Measurements from ENCODE around the gene RAD54L. TPM values are rescaled to one million over a fixed set of nuclear protein-coding genes. Genes with fewer than 3 reads are reported as not detected.

RAD54L gene
- total RNA-seq, 1 experiment from 2014 or later = 29.4 TPM

GRCh38 chr1:46280092-46280491 is 32.5 kb downstream of the RAD54L start:
- DNase-seq (ENCODE audit: low read depth, low spot score) (no peak), ATAC-seq (no peak)
- in situ Hi-C loops (cut with HindIII; ENCODE audit: low pct_unique_long_range_greater_than_20kb, low sequenced_read_pairs) (no loop called here), intact Hi-C loops (cut with micrococcal nuclease; ENCODE audit: unreplicated experiment) (no loop called here)
- no peaks in the 10 kb centered on the region for H3K9me3 ChIP-seq (ENCODE audit: control insufficient read depth, insufficient read depth, low read depth, low read length)
- H3K4me3 ChIP-seq (ENCODE audit: low read depth in 2 of 2, low read length in 2 of 2) = no peak overlapping the region
- ChIA-PET POLR2A (interaction anchor here (0.5 kb wide), 1 partner anchor 8 kb away, joined by 14 read pairs; no protein-coding TSS in a partner anchor), CTCF (no interaction called here)
- no peaks in the 10 kb centered on the region for H3K4me1 ChIP-seq (ENCODE audit: control insufficient read depth, insufficient read depth, low read length)
- H3K27ac ChIP-seq (ENCODE audit: low read length) = no peak overlapping the region
- peaks cover 7% of the 10 kb centered on the region for H3K36me3 ChIP-seq (ENCODE audit: control insufficient read depth, insufficient read depth, low read length)
- no peaks in the 10 kb centered on the region for H3K27me3 ChIP-seq (ENCODE audit: control insufficient read depth, insufficient read depth, low read length)
- BruUV-seq (replicated peaks) = no TSS peak
- TF ChIP-seq SIN3A (IDR thresholded peaks at IDR 0.05; ENCODE audit: borderline replicate concordance, insufficient read depth, low read depth, low read length) (no peak), TCF7L2 (IDR thresholded peaks at IDR 0.05; ENCODE audit: low read depth, low read length) (no peak), CTCF (IDR thresholded peaks at IDR 0.05) (no peak), REST (IDR thresholded peaks at IDR 0.05; ENCODE audit: insufficient read depth in 1 of 2, low read depth in 2 of 2, low read length in 1 of 2) (no peak)

GRCh38 chr1:46281021-46281420 is 33.5 kb downstream of the RAD54L start:
- CTCF ChIA-PET = no interaction called here

More at GRCh38 chr1:46281021-46281420, 33.5 kb downstream of the RAD54L start:
- TF ChIP-seq POLR2AphosphoS5 (IDR thresholded peaks at IDR 0.05; ENCODE audit: low read depth, low read length) = no peak
- no peak for TF ChIP-seq TCF7L2 (IDR thresholded peaks at IDR 0.05; ENCODE audit: low read depth, low read length)
- TF ChIP-seq CTCF (IDR thresholded peaks at IDR 0.05) = no peak
- no peak for TF ChIP-seq REST (IDR thresholded peaks at IDR 0.05; ENCODE audit: insufficient read depth in 1 of 2, low read depth in 2 of 2, low read length in 1 of 2)
- TF ChIP-seq SIN3A (IDR thresholded peaks at IDR 0.05; ENCODE audit: borderline replicate concordance, insufficient read depth, low read depth, low read length) = no peak
- H3K4me3 ChIP-seq (ENCODE audit: low read depth in 2 of 2, low read length in 2 of 2) = no peak overlapping the region
- intact Hi-C loops (cut with micrococcal nuclease; ENCODE audit: unreplicated experiment) (no loop called here), in situ Hi-C loops (cut with HindIII; ENCODE audit: low pct_unique_long_range_greater_than_20kb, low sequenced_read_pairs) (no loop called here)
- H3K4me1 ChIP-seq (ENCODE audit: control insufficient read depth, insufficient read depth, low read length) = no peaks in the 10 kb centered on the region
- DNase-seq (ENCODE audit: low read depth, low spot score) (no peak), ATAC-seq (0 out of 2 replicates have a peak, but pooled peaks have one; percentile 3)
- H3K36me3 ChIP-seq (ENCODE audit: control insufficient read depth, insufficient read depth, low read length) = peaks cover 3% of the 10 kb centered on the region
- no peak overlapping the region for H3K27ac ChIP-seq (ENCODE audit: low read length)
- no TSS peak for BruUV-seq (replicated peaks)
- H3K9me3 ChIP-seq (ENCODE audit: control insufficient read depth, insufficient read depth, low read depth, low read length) = no peaks in the 10 kb centered on the region
- POLR2A ChIA-PET = no interaction called here
- H3K27me3 ChIP-seq (ENCODE audit: control insufficient read depth, insufficient read depth, low read length) = no peaks in the 10 kb centered on the region
